Stimulated activated CD4-positive, alpha-beta T cell treated with anti-CD3 and anti-CD28 coated beads, Interleukin-4, amount 100 ng/mL, for 24 hours (primary cell): ENCODE measurements around the gene ELMO1.

Source experiments
- DNase-seq: peaks from one replicate; pipeline ENCODE4 v3.0.0-alpha.2; 2020

ELMO1 gene

GRCh38 chr7:37430171-37430570 lies 18.5 kb downstream of the ELMO1 start:
- no peak for DNase-seq

- no peak for DNase-seq
Measured at GRCh38 chr7:37429435-37429791, 19.3 kb downstream of the ELMO1 start.

GRCh38 chr7:37428681-37429434 lies 19.8 kb downstream of the ELMO1 start:
- DNase-seq, result no peak

GRCh38 chr7:37427276-37427940 lies 21.3 kb downstream of the ELMO1 start:
- DNase-seq, result no peak

GRCh38 chr7:37425498-37425897 lies 23.2 kb downstream of the ELMO1 start:
- no peak for DNase-seq

- DNase-seq, result no peak
Measured at GRCh38 chr7:37424995-37425394, 23.7 kb downstream of the ELMO1 start.

GRCh38 chr7:37424521-37424920 lies 24.1 kb downstream of the ELMO1 start:
- no peak for DNase-seq

GRCh38 chr7:37421861-37422500 lies 26.7 kb downstream of the ELMO1 start:
- DNase-seq, result no peak

GRCh38 chr7:37420946-37421695 lies 27.5 kb downstream of the ELMO1 start:
- DNase-seq, result no peak

GRCh38 chr7:37419496-37419895 lies 29.2 kb downstream of the ELMO1 start:
- no peak for DNase-seq

GRCh38 chr7:37418381-37418780 lies 30.3 kb downstream of the ELMO1 start:
- DNase-seq, result no peak

- no peak for DNase-seq
Measured at GRCh38 chr7:37417107-37417474, 31.6 kb downstream of the ELMO1 start.

- DNase-seq, result no peak
Measured at GRCh38 chr7:37416378-37417106, 32.1 kb downstream of the ELMO1 start.

- no peak for DNase-seq
Measured at GRCh38 chr7:37415629-37416028, 33.0 kb downstream of the ELMO1 start.

GRCh38 chr7:37414352-37414983 lies 34.2 kb downstream of the ELMO1 start:
- no peak for DNase-seq

GRCh38 chr7:37411444-37412034 lies 37.1 kb downstream of the ELMO1 start:
- peak; percentile 69 for DNase-seq

GRCh38 chr7:37410305-37411229 lies 38.1 kb downstream of the ELMO1 start:
- DNase-seq, result no peak

- DNase-seq, result no peak
Measured at GRCh38 chr7:37409461-37409860, 39.2 kb downstream of the ELMO1 start.

- DNase-seq, result peak; percentile 47
Measured at GRCh38 chr7:37408291-37409228, 40.1 kb downstream of the ELMO1 start.
